GM12878 (cell line): Measurements from ENCODE around the gene ACVR1.

ENCODE experiments used
- CREB1 ChIP-seq: IDR thresholded peaks from 2 replicates; pipeline ENCODE4 v1.6.1; 2012; ENCODE audit warnings: low read depth, mild to moderate bottlenecking, inconsistent platforms
- CTCF ChIP-seq, 3 experiments: IDR thresholded peaks in 2 of 3; conservative IDR thresholded peaks in 1 of 3; 2 replicates each; pipeline ENCODE4 v1.5.1; 2011; ENCODE audit warnings: low read depth in 3 of 3, low read length in 3 of 3, mild to moderate bottlenecking in 3 of 3, control low read depth in 2 of 3, moderate library complexity in 2 of 3, inconsistent platforms in 1 of 3, mixed read lengths in 1 of 3; ENCODE audit not compliant: control insufficient read depth in 2 of 3, insufficient read depth in 1 of 3; ENCODE audit errors: extremely low read depth in 1 of 3
- KAT2A ChIP-seq: conservative IDR thresholded peaks from 2 replicates; pipeline ENCODE4 v1.6.1; 2011; ENCODE audit warnings: low read depth, low read length; ENCODE audit not compliant: control insufficient read depth
- KDM1A ChIP-seq: fragments of 200-600 bp; sonication (generic); IDR thresholded peaks from 2 replicates; pipeline ENCODE4 v1.6.1; 2016; ENCODE audit warnings: borderline replicate concordance
- POLR2AphosphoS2 ChIP-seq: IDR thresholded peaks from 2 replicates; pipeline ENCODE4 v1.6.1; 2011; ENCODE audit warnings: low read depth, mild to moderate bottlenecking, low read length, improper control_type of control experiment, moderate library complexity
- REST ChIP-seq: IDR thresholded peaks from 2 replicates; pipeline ENCODE4 v1.6.1; 2012; ENCODE audit warnings: mild to moderate bottlenecking, low read depth, low read length
- SP1 ChIP-seq: IDR thresholded peaks from one replicate; pipeline ENCODE4 v1.6.1; 2011; ENCODE audit warnings: low read depth, low read length

- TF ChIP-seq CREB1 (no peak), REST (no peak), CTCF (IDR thresholded peaks at IDR 0.05 in 2 of 3, conservative IDR thresholded peaks at IDR 0.05 in 1 of 3; ENCODE audit: control insufficient read depth in 2 of 3, extremely low read depth in 1 of 3, insufficient read depth in 1 of 3, low read depth in 3 of 3, low read length in 3 of 3) (no peak), SP1 (no peak), KAT2A (no peak), KDM1A (no peak), POLR2AphosphoS2 (no peak)
These were observed 138.5 kb downstream of the ACVR1 start for GRCh38 chr2:157737656-157738055.
